A549 (cell line): ENCODE measurements around the gene TMEM39B. TPM values are rescaled to one million over a fixed set of nuclear protein-coding genes. Genes with fewer than 3 reads are reported as not detected.
A peak's percentile ranks its signal among the peaks of the same experiment; 100 is the strongest.

Source experiments
- ATAC-seq, 2 experiments: fragments of 200-7000 bp in 1 of 2; fragments of >200 bp in 1 of 2; cut with Nextera tagmentation in 1 of 2; cut with Tn5 transposase in 1 of 2; 3 replicates each; pipeline versions ENCODE4 v1.8.0 to v1.9.1; 2018 to 2020; ENCODE audit warnings: mild to moderate bottlenecking in 1 of 2, moderate library complexity in 1 of 2
- CTCF ChIA-PET: fragments of 300-600 bp; sonication (Branson Sonifier 250); formaldehyde crosslinking; extraction: SDS; loops from one replicate; lab custom pipeline; 2021; ENCODE audit warnings: antibody characterized with exemption, inconsistent platforms; lab: Yijun Ruan, JAX
- POLR2A ChIA-PET: fragments of 350-600 bp; formaldehyde crosslinking; extraction: SDS; loops from one replicate; lab custom pipeline; 2021; ENCODE audit warnings: antibody characterized with exemption, inconsistent platforms; lab: Yijun Ruan, JAX
- DNase-seq, 2 experiments: peaks; one replicate each; pipeline versions ENCODE4 v3.0.0 to v3.0.0-alpha.2; 2011 to 2016; ENCODE audit warnings: low read depth in 1 of 2, low spot score in 1 of 2
- FAIRE-seq: peaks from 2 replicates; lab custom pipeline; 2011; peaks lifted over from hg19 to GRCh38; lab: Jason Lieb, UNC
- H3K27ac ChIP-seq, 2 experiments: fragments of >200 bp; sonication (Bioruptor Twin); formaldehyde crosslinking; 3 replicates each; pipeline ENCODE4 v1.5.1; 2016 to 2017
- H3K4me1 ChIP-seq: fragments of >200 bp; sonication (Bioruptor Twin); formaldehyde crosslinking; 3 replicates; pipeline ENCODE4 v1.6.1; 2016
- H3K4me2 ChIP-seq: fragments of >200 bp; sonication (Bioruptor Twin); formaldehyde crosslinking; 3 replicates; pipeline ENCODE4 v1.6.1; 2016
- H3K4me3 ChIP-seq: fragments of >200 bp; sonication (Bioruptor Twin); formaldehyde crosslinking; 3 replicates; pipeline ENCODE4 v1.5.1; 2016
- H3K9me3 ChIP-seq: fragments of >200 bp; sonication (Bioruptor Twin); formaldehyde crosslinking; 3 replicates; pipeline ENCODE4 v1.6.1; 2016
- EP300 ChIP-seq, 2 experiments: fragments of >200 bp; sonication (Bioruptor Twin); formaldehyde crosslinking; IDR thresholded peaks; 2 replicates in 1 of 2; 3 replicates in 1 of 2; pipeline ENCODE4 v1.6.1; 2016 to 2017
- FOSB ChIP-seq: fragments of 250-450 bp; sonication (Bioruptor Pico); IDR thresholded peaks from 2 replicates; pipeline ENCODE4 v1.5.0; 2020; ENCODE audit warnings: mild to moderate bottlenecking, moderate library complexity
- FOSL2 ChIP-seq, 2 experiments: fragments of 450-650 bp in 1 of 2; fragments of >200 bp in 1 of 2; sonication (Bioruptor Twin) in 1 of 2; formaldehyde crosslinking; IDR thresholded peaks; 2 replicates each; pipeline versions ENCODE4 v1.5.0 to v1.6.1; 2016 to 2020; ENCODE audit warnings: mild to moderate bottlenecking in 1 of 2, moderate library complexity in 1 of 2
- FOXS1 ChIP-seq: fragments of 250-450 bp; sonication (Bioruptor Pico); IDR thresholded peaks from 2 replicates; pipeline ENCODE4 v1.5.0; 2020; ENCODE audit warnings: mild to moderate bottlenecking, moderate library complexity
- GATA3 ChIP-seq: IDR thresholded peaks from 2 replicates; pipeline ENCODE4 v1.6.1; 2012; ENCODE audit warnings: borderline replicate concordance
- JUNB ChIP-seq: fragments of >200 bp; sonication (Bioruptor Twin); formaldehyde crosslinking; IDR thresholded peaks from 2 replicates; pipeline ENCODE4 v1.6.1; 2016
- MAFK ChIP-seq: fragments of 450-650 bp; IDR thresholded peaks from 2 replicates; pipeline ENCODE4 v1.6.1; 2014; ENCODE audit not compliant: partially characterized antibody
- POLR2A ChIP-seq: IDR thresholded peaks from 2 replicates; pipeline ENCODE4 v1.6.1; 2012; ENCODE audit warnings: mild to moderate bottlenecking, low read length
- RARB ChIP-seq: fragments of 250-450 bp; sonication (Bioruptor Pico); IDR thresholded peaks from 2 replicates; pipeline ENCODE4 v1.8.0; 2021; ENCODE audit warnings: mild to moderate bottlenecking, moderate library complexity
- RFX5 ChIP-seq: fragments of 450-650 bp; IDR thresholded peaks from 2 replicates; pipeline ENCODE4 v1.7.1; 2014; ENCODE audit warnings: antibody characterized with exemption, mild to moderate bottlenecking, moderate library complexity
- SMC3 ChIP-seq: fragments of >200 bp; sonication (Bioruptor Twin); formaldehyde crosslinking; IDR thresholded peaks from 3 replicates; pipeline ENCODE4 v1.6.1; 2018; ENCODE audit warnings: inconsistent platforms
- TP53 ChIP-seq: fragments of 250-450 bp; sonication (Bioruptor Pico); IDR thresholded peaks from 2 replicates; pipeline ENCODE4 v1.5.0; 2021; ENCODE audit warnings: mild to moderate bottlenecking, moderate library complexity
- WGBS: methylation state at CpG from one replicate; pipeline ENCODE4 v1.1.6; 2017; ENCODE audit errors: missing lambda C conversion rate; 5-methylcytosine and 5-hydroxymethylcytosine counted together
- polyA plus RNA-seq, 4 experiments: library from polyadenylated mRNA; depleted of rRNA in 3 of 4; stranded (reverse); fragments of >200 nt; fragmentation: RNase III in 1 of 4; extraction: RNeasy Plus Mini Kit Qiagen cat#74134 plus additional on column Dnase treatment in 1 of 4; gene quantifications; 2 replicates in 3 of 4; 3 replicates in 1 of 4; pipeline ENCODE4 v1.2.3, GENCODE V29; 2011 to 2017
- TF ChIP-seq, protein P1 (sequence below): fragments of 150-350 bp; IDR thresholded peaks from 2 replicates; pipeline ENCODE4 v1.6.1; 2014; ENCODE audit warnings: low read depth, mild to moderate bottlenecking, low read length
- TF ChIP-seq, protein P2 (sequence below): fragments of 450-650 bp; IDR thresholded peaks from 2 replicates; pipeline ENCODE4 v1.6.1; 2014; ENCODE audit warnings: antibody characterized with exemption

TMEM39B gene
- polyA plus RNA-seq, 2 of the 4 experiments (the other 2 are of a cell fraction): 8.5 to 10.8 TPM

- TF ChIP-seq, protein P1, sequence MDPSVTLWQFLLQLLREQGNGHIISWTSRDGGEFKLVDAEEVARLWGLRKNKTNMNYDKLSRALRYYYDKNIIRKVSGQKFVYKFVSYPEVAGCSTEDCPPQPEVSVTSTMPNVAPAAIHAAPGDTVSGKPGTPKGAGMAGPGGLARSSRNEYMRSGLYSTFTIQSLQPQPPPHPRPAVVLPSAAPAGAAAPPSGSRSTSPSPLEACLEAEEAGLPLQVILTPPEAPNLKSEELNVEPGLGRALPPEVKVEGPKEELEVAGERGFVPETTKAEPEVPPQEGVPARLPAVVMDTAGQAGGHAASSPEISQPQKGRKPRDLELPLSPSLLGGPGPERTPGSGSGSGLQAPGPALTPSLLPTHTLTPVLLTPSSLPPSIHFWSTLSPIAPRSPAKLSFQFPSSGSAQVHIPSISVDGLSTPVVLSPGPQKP: no peak
- TF ChIP-seq MAFK (peak; percentile 87), RARB (CRISPR knock-in tag) (no peak)
- no peak for ATAC-seq
- ChIA-PET POLR2A (interaction anchor here (0.5 kb wide), 1 partner anchor 53 kb away, joined by 3 read pairs; no protein-coding TSS in a partner anchor), CTCF (interaction anchor here (0.8 kb wide), 1 partner anchor 14 kb away, joined by 3 read pairs; no protein-coding TSS in a partner anchor)
- Histone ChIP-seq H3K4me3 (no peak overlapping the region), H3K4me1 (peaks cover 18% of the 10 kb centered on the region), H3K4me2 (no peak overlapping the region), H3K9me3 (no peaks in the 10 kb centered on the region), H3K27ac (no peak overlapping the region)
- DNase-seq: no peak
- FAIRE-seq: no peak
- WGBS: 70% methylated on average over 5 of the region's 5 CpGs
Observed at GRCh38 chr1:32068957-32069588, 3.7 kb upstream of the TMEM39B start.

GRCh38 chr1:32071758-32072621 is 749 bp upstream of the TMEM39B start:
- FAIRE-seq (no peak), DNase-seq (no peak), ATAC-seq (peak; percentile 3 to 15; a peak in 5 of 6 replicates)
- WGBS: 19% methylated on average over 14 of the region's 14 CpGs
- ChIA-PET CTCF (interaction anchor here (0.6 to 1.9 kb wide), 7 partner anchors 9 to 177 kb away, joined by 3 to 8 read pairs (median 4); no protein-coding TSS in a partner anchor), POLR2A (interaction anchor here (0.6 to 2.7 kb wide), 8 partner anchors 9 to 279 kb away, joined by 3 to 25 read pairs (median 5); partner anchors contain the start of genes CCDC28B, KHDRBS1 and KPNA6)
- Histone ChIP-seq H3K4me2 (peak overlapping the region; percentile 77), H3K4me1 (peaks cover 16% of the 10 kb centered on the region), H3K9me3 (no peaks in the 10 kb centered on the region), H3K27ac (peak overlapping the region; percentile 94 to 98), H3K4me3 (peak overlapping the region; percentile 67)
- TF ChIP-seq SMC3: no peak
- TF ChIP-seq, protein P1: no peak
- TF ChIP-seq RARB (CRISPR knock-in tag): no peak
- no peak for TF ChIP-seq FOSL2 (IDR thresholded peaks at IDR 0.05)
- 0 out of 2 replicates have a peak, but pooled peaks have one; percentile 2 for TF ChIP-seq FOSL2 (CRISPR knock-in tag; IDR thresholded peaks at IDR 0.05)

GRCh38 chr1:32073299-32074229 is 825 bp downstream of the TMEM39B start:
- ChIA-PET POLR2A (interaction anchor here (0.8 to 2.7 kb wide), 10 partner anchors 8 to 285 kb away, joined by 3 to 25 read pairs (median 5); partner anchors contain the start of genes CCDC28B, KHDRBS1 and KPNA6), CTCF (interaction anchor here (0.6 to 1.9 kb wide), 7 partner anchors 10 to 39 kb away, joined by 3 to 8 read pairs (median 4); no protein-coding TSS in a partner anchor)
- Histone ChIP-seq H3K27ac (peak overlapping the region; percentile 94 to 98), H3K4me3 (peak overlapping the region; percentile 67), H3K4me1 (peaks cover 16% of the 10 kb centered on the region), H3K9me3 (no peaks in the 10 kb centered on the region), H3K4me2 (peak overlapping the region; percentile 77)
- no peak for FAIRE-seq
- DNase-seq: peak in 1 of 2 experiments; percentile 48
- TF ChIP-seq FOSB (no peak), EP300 (IDR thresholded peaks at IDR 0.05) (no peak), TP53 (CRISPR knock-in tag) (no peak), RFX5 (no peak), JUNB (no peak), GATA3 (no peak), FOXS1 (CRISPR knock-in tag) (no peak), POLR2A (no peak)
- TF ChIP-seq, protein P2, sequence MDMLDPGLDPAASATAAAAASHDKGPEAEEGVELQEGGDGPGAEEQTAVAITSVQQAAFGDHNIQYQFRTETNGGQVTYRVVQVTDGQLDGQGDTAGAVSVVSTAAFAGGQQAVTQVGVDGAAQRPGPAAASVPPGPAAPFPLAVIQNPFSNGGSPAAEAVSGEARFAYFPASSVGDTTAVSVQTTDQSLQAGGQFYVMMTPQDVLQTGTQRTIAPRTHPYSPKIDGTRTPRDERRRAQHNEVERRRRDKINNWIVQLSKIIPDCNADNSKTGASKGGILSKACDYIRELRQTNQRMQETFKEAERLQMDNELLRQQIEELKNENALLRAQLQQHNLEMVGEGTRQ: no peak
- peak in 1 of 2 experiments; percentile 54; a peak in 3 of 6 replicates for ATAC-seq
- 64% methylated on average over 22 of the region's 28 CpGs for WGBS
